Fibroblast of peridontal ligament (primary cell): Measurements from ENCODE around the gene TANGO2.
"Not testable (repeated sequence)": the region's sequence is repeated elsewhere in the genome, so short reads cannot be mapped to it uniquely, and the experiment has no call there.

Experiments used
- DNase-seq: peaks from one replicate; pipeline ENCODE4 v3.0.0-alpha.2; 2010; ENCODE audit errors: extremely low read depth

Gene TANGO2

GRCh38 chr22:20063271-20064139 lies 42.6 kb downstream of the TANGO2 start:
- DNase-seq: no peak

GRCh38 chr22:20064140-20064480 lies 43.2 kb downstream of the TANGO2 start:
- no peak for DNase-seq

GRCh38 chr22:20064545-20065262 lies 43.8 kb downstream of the TANGO2 start:
- no peak for DNase-seq

GRCh38 chr22:20065896-20066616 lies 45.1 kb downstream of the TANGO2 start:
- no peak for DNase-seq

GRCh38 chr22:20066617-20067383 lies 45.9 kb downstream of the TANGO2 start:
- DNase-seq: no peak

- DNase-seq: not testable (repeated sequence)
Observed at GRCh38 chr22:20067384-20067682, 46.4 kb downstream of the TANGO2 start.

GRCh38 chr22:20068640-20069039 lies 47.7 kb downstream of the TANGO2 start:
- no peak for DNase-seq

GRCh38 chr22:20069331-20070042 lies 48.6 kb downstream of the TANGO2 start:
- no peak for DNase-seq

- no peak for DNase-seq
Observed at GRCh38 chr22:20071524-20071972, 50.6 kb downstream of the TANGO2 start.

- DNase-seq: no peak
Observed at GRCh38 chr22:20076627-20077172, 55.8 kb downstream of the TANGO2 start.

- peak; percentile 89 for DNase-seq
Observed at GRCh38 chr22:20079745-20080444, 59.0 kb downstream of the TANGO2 start, which contains the start of gene DGCR8. Gene DGCR8 (plus strand): TSS chr22:20080241. CDS start chr22:20085964, 5,723 bp downstream.

- peak; percentile 21 for DNase-seq
Observed at GRCh38 chr22:20080445-20080775, 59.5 kb downstream of the TANGO2 start.

GRCh38 chr22:20080776-20081654 lies 60.1 kb downstream of the TANGO2 start:
- DNase-seq: peak; percentile 66

GRCh38 chr22:20083157-20083890 lies 62.4 kb downstream of the TANGO2 start:
- no peak for DNase-seq

GRCh38 chr22:20083891-20084546 lies 63.1 kb downstream of the TANGO2 start:
- no peak for DNase-seq

GRCh38 chr22:20084547-20085413 lies 63.9 kb downstream of the TANGO2 start:
- no peak for DNase-seq

GRCh38 chr22:20085651-20086050 lies 64.7 kb downstream of the TANGO2 start:
- DNase-seq: no peak
